Measurements from ENCODE around the gene MAP3K13.
"Not testable (repeated sequence)": the region's sequence is repeated elsewhere in the genome, so short reads cannot be mapped to it uniquely, and the experiment has no call there.

The MAP3K13 gene

GRCh38 chr3:185400866-185401265 lies 37.9 kb downstream of the MAP3K13 start:
- no peak for DNase-seq

GRCh38 chr3:185401319-185401955 lies 38.5 kb downstream of the MAP3K13 start:
- DNase-seq = no peak

- DNase-seq = no peak
Observed at GRCh38 chr3:185402561-185402960, 39.6 kb downstream of the MAP3K13 start.

GRCh38 chr3:185403002-185403401 lies 40.1 kb downstream of the MAP3K13 start:
- no peak for DNase-seq

GRCh38 chr3:185405243-185405642 lies 42.3 kb downstream of the MAP3K13 start:
- no peak for DNase-seq

- no peak for DNase-seq
Observed at GRCh38 chr3:185405664-185406063, 42.7 kb downstream of the MAP3K13 start.

GRCh38 chr3:185406121-185406620 lies 43.2 kb downstream of the MAP3K13 start:
- DNase-seq = no peak

- DNase-seq = no peak
Observed at GRCh38 chr3:185409957-185410356, 47.0 kb downstream of the MAP3K13 start.

- no peak for DNase-seq
Observed at GRCh38 chr3:185411133-185411532, 48.2 kb downstream of the MAP3K13 start.

GRCh38 chr3:185416513-185416912 lies 53.6 kb downstream of the MAP3K13 start:
- no peak for DNase-seq

GRCh38 chr3:185418561-185418977 lies 55.6 kb downstream of the MAP3K13 start:
- not testable (repeated sequence) for DNase-seq

GRCh38 chr3:185420762-185421161 lies 57.8 kb downstream of the MAP3K13 start:
- DNase-seq = no peak

GRCh38 chr3:185421577-185422232 lies 58.8 kb downstream of the MAP3K13 start:
- DNase-seq = no peak

GRCh38 chr3:185422677-185423076 lies 59.7 kb downstream of the MAP3K13 start:
- DNase-seq = no peak

GRCh38 chr3:185423178-185423577 lies 60.2 kb downstream of the MAP3K13 start:
- DNase-seq = no peak

- DNase-seq = no peak
Observed at GRCh38 chr3:185424435-185424834, 61.5 kb downstream of the MAP3K13 start.

GRCh38 chr3:185430375-185430774 lies 67.4 kb downstream of the MAP3K13 start:
- DNase-seq = no peak

GRCh38 chr3:185439745-185440466 lies 77.0 kb downstream of the MAP3K13 start:
- DNase-seq = no peak

GRCh38 chr3:185442031-185442430 lies 79.1 kb downstream of the MAP3K13 start:
- DNase-seq = no peak

GRCh38 chr3:185444329-185444728 lies 81.4 kb downstream of the MAP3K13 start:
- DNase-seq = no peak

GRCh38 chr3:185448107-185448506 lies 85.2 kb downstream of the MAP3K13 start:
- DNase-seq = no peak

GRCh38 chr3:185451432-185451831 lies 88.5 kb downstream of the MAP3K13 start:
- DNase-seq = not testable (repeated sequence)

- no peak for DNase-seq
Observed at GRCh38 chr3:185457376-185457775, 94.4 kb downstream of the MAP3K13 start.

GRCh38 chr3:185460309-185460708 lies 97.4 kb downstream of the MAP3K13 start:
- no peak for DNase-seq

All from activated T-cell treated with anti-CD3 and anti-CD28 coated beads, Interleukin-2, amount 50 U/mL, for 1 hour (primary cell).